Measurements from ENCODE around the gene XAF1.

The XAF1 gene

DNA sequence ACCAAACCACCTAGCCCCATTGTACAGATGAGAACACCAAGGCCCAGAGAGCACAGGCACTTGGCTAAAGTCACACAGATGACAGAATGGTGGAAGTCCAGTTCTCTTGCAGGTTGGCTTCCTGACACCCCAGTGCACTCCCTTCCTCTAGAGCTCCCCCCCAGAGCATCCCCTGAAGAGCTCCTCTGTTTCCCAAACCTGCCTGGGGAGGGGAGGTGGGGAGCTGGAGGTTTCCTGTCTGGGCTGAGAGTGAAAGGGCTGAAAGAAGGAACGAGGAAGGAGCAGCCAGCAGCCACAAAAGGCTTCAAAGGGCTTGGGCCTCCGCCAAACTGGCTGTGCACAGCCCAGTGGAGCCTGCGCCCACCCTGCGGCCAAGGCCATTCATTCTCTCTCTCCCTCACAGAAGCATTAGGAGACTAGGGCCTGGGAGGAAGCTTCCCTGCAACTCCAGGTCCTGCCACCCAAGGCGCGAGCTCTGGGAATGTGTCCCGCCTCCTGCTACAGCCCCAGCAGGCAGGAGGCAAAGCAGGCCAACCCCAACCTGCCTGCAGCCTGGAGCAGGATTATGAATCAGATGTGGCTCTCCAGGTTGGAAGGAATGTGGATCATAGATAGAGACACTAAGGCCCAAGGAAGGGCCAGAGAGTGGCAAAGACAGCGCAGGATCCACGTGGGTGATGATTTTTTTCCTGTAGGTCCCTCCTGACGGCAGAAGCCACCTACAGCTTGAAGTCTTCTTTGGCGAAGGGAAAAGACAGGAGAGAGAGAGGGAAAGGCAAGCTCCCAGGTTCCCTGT lies 43.6 kb upstream of the XAF1 start:
- no peaks in the 10 kb centered on the region for H3K9me3 ChIP-seq (ENCODE audit: insufficient read depth, low read length)
- H3K27me3 ChIP-seq (ENCODE audit: insufficient read depth, insufficient read length): peaks cover 10% of the 10 kb centered on the region
- H3K4me1 ChIP-seq (ENCODE audit: insufficient read depth, insufficient read length): peaks cover 6% of the 10 kb centered on the region
- peak overlapping the region; percentile 54 for H3K4me3 ChIP-seq (ENCODE audit: insufficient read length, low read depth)
- H3K9ac ChIP-seq (ENCODE audit: insufficient read length, low read depth): peak overlapping the region; percentile 79
- peak; percentile 30 for DNase-seq (ENCODE audit: low read depth, low spot score)
- no peak for TF ChIP-seq ZNF274 (IDR thresholded peaks at IDR 0.05; ENCODE audit: low read depth, low read length)
- TF ChIP-seq YY1 (IDR thresholded peaks at IDR 0.05; ENCODE audit: insufficient read depth, insufficient read length): no peak
- no peak for TF ChIP-seq SUZ12 (IDR thresholded peaks at IDR 0.05; ENCODE audit: extremely low read depth, insufficient read depth, insufficient read length)
- H3K36me3 ChIP-seq (ENCODE audit: insufficient read depth, insufficient read length, low read length): no peaks in the 10 kb centered on the region

DNA sequence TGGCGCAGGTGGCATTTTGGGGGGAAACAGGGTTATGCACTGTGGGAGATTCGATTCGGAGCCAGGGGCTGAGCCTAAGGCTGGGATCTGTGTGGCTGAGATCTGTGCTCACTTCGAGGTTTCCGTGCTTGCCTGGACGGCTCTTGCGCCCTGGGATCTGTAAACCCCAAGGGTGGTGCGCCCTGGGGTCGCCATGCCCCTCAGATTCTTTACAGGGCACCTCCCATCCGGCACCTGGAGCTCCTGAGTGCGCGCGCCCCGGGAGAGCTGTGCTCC lies 43.1 kb upstream of the XAF1 start:
- Histone ChIP-seq H3K27me3 (ENCODE audit: insufficient read depth, insufficient read length) (peaks cover 10% of the 10 kb centered on the region), H3K4me1 (ENCODE audit: insufficient read depth, insufficient read length) (peaks cover 6% of the 10 kb centered on the region), H3K4me3 (ENCODE audit: insufficient read length, low read depth) (peak overlapping the region; percentile 54), H3K9me3 (ENCODE audit: insufficient read depth, low read length) (no peaks in the 10 kb centered on the region), H3K36me3 (ENCODE audit: insufficient read depth, insufficient read length, low read length) (no peaks in the 10 kb centered on the region), H3K9ac (ENCODE audit: insufficient read length, low read depth) (peak overlapping the region; percentile 79)
- TF ChIP-seq YY1 (IDR thresholded peaks at IDR 0.05; ENCODE audit: insufficient read depth, insufficient read length) (no peak), ZNF274 (IDR thresholded peaks at IDR 0.05; ENCODE audit: low read depth, low read length) (no peak), SUZ12 (IDR thresholded peaks at IDR 0.05; ENCODE audit: extremely low read depth, insufficient read depth, insufficient read length) (no peak)
- DNase-seq (ENCODE audit: low read depth, low spot score): no peak

DNA sequence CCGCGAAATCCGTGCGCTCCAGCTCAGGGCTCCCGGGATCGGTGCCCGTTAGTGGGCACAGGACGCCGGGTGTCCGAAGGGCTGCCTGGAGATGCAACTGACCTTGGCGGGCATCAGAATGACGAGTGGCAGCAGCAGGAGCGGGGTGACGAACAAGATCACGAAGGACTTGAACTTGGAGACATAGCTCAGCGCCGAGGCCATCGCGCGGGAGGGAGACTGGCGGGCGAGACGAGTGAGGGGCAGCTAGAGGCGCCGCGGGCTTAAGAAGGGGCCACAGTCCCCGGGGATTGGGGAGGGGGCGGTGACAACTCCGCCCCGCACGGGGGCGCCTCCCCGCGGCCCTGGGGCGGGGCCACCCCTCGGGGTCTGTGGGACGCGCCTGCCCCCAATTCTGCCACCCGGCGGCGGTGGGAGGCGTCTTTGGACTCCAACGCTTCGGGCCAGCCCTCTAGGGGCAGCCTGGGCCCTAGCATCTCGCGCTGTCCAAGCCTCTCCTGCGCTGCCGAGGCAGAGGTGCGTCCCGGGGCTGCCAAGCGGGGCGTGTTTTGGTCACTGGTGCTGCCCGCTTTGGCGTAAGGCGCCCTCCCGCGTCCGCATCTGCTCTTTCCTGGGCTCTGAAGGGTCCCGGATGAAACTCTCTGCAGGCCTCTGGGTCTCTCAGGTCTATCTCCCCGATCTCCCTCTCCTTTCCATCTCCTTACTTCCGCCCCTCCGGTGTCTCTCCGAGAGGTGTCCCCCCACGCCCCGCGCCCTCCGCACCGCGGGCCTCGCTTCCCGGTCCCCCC lies 42.5 kb upstream of the XAF1 start, which contains the start of gene SLC13A5:
Gene SLC13A5, minus strand, starts transcription at position 240 of the 788 bp plus-strand sequence. Its CDS starts 36 bp downstream, at position 204.
- DNase-seq (ENCODE audit: low read depth, low spot score): peak; percentile 54
- Histone ChIP-seq H3K9ac (ENCODE audit: insufficient read length, low read depth) (peak within 1 kb of the TSS; percentile 81), H3K27me3 (ENCODE audit: insufficient read depth, insufficient read length) (peaks cover 10% of the 10 kb centered on the region), H3K4me1 (ENCODE audit: insufficient read depth, insufficient read length) (peaks cover 6% of the 10 kb centered on the region), H3K4me3 (ENCODE audit: insufficient read length, low read depth) (peak within 1 kb of the TSS; percentile 54), H3K9me3 (ENCODE audit: insufficient read depth, low read length) (no peaks in the 10 kb centered on the region), H3K36me3 (ENCODE audit: insufficient read depth, insufficient read length, low read length) (no peaks in the 10 kb centered on the region)
- TF ChIP-seq SUZ12 (IDR thresholded peaks at IDR 0.05; ENCODE audit: extremely low read depth, insufficient read depth, insufficient read length) (no peak), YY1 (IDR thresholded peaks at IDR 0.05; ENCODE audit: insufficient read depth, insufficient read length) (no peak), ZNF274 (IDR thresholded peaks at IDR 0.05; ENCODE audit: low read depth, low read length) (no peak)

DNA sequence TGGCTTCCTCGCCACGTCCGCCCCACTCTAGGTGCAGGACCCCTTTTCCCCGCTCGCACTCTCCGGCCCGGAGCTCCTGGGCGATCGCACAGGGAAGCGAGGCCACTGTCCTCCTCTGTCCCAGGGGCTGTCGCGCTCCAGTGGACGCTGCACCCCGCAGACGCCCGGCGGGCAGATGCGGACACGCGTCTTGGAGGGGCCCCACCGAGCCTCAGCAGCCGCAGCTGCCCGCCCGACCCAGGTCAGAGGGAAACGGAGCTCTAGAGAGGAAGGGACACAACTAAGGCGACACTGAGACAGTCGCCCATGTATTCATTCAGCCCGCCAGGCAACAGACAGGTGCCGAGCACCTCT lies 42.0 kb upstream of the XAF1 start:
- TF ChIP-seq YY1 (IDR thresholded peaks at IDR 0.05; ENCODE audit: insufficient read depth, insufficient read length) (no peak), ZNF274 (IDR thresholded peaks at IDR 0.05; ENCODE audit: low read depth, low read length) (no peak), SUZ12 (IDR thresholded peaks at IDR 0.05; ENCODE audit: extremely low read depth, insufficient read depth, insufficient read length) (no peak)
- DNase-seq (ENCODE audit: low read depth, low spot score): no peak
- no peaks in the 10 kb centered on the region for H3K36me3 ChIP-seq (ENCODE audit: insufficient read depth, insufficient read length, low read length)
- H3K9me3 ChIP-seq (ENCODE audit: insufficient read depth, low read length): no peaks in the 10 kb centered on the region
- H3K9ac ChIP-seq (ENCODE audit: insufficient read length, low read depth): peak overlapping the region; percentile 81
- peak overlapping the region; percentile 54 for H3K4me3 ChIP-seq (ENCODE audit: insufficient read length, low read depth)
- peaks cover 10% of the 10 kb centered on the region for H3K27me3 ChIP-seq (ENCODE audit: insufficient read depth, insufficient read length)
- H3K4me1 ChIP-seq (ENCODE audit: insufficient read depth, insufficient read length): peaks cover 6% of the 10 kb centered on the region

DNA sequence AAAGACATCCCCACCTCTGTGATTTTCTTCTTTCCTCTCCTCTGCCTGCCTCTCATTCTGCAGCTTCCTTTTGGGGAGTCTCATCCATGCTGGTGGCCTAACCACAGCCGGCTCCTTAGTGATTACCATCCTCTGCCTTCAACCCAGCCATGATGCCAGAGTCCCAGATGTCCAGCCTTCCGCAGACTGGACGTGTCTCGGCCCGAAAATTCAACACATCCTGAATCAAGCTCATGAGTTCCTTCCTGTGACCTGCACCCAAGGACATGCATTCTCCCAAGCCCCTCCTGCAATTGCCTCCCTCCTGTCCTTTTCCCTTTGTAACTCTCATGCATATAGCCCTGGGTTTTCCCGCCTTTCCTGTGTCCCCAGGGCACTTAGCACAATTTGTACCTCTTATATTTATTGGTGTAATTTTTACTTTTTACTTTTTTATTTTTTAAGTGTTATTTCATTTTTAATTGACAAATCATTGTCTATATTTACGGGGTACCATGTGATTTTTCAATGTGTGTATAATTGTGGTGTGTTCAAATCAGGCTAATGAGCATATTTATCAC lies 41.5 kb upstream of the XAF1 start:
- peak overlapping the region; percentile 81 for H3K9ac ChIP-seq (ENCODE audit: insufficient read length, low read depth)
- no peak for DNase-seq (ENCODE audit: low read depth, low spot score)
- peak overlapping the region; percentile 54 for H3K4me3 ChIP-seq (ENCODE audit: insufficient read length, low read depth)
- H3K4me1 ChIP-seq (ENCODE audit: insufficient read depth, insufficient read length): peaks cover 6% of the 10 kb centered on the region
- no peaks in the 10 kb centered on the region for H3K9me3 ChIP-seq (ENCODE audit: insufficient read depth, low read length)
- peaks cover 10% of the 10 kb centered on the region for H3K27me3 ChIP-seq (ENCODE audit: insufficient read depth, insufficient read length)
- no peak for TF ChIP-seq SUZ12 (IDR thresholded peaks at IDR 0.05; ENCODE audit: extremely low read depth, insufficient read depth, insufficient read length)
- TF ChIP-seq YY1 (IDR thresholded peaks at IDR 0.05; ENCODE audit: insufficient read depth, insufficient read length): no peak
- no peak for TF ChIP-seq ZNF274 (IDR thresholded peaks at IDR 0.05; ENCODE audit: low read depth, low read length)
- H3K36me3 ChIP-seq (ENCODE audit: insufficient read depth, insufficient read length, low read length): no peaks in the 10 kb centered on the region

DNA sequence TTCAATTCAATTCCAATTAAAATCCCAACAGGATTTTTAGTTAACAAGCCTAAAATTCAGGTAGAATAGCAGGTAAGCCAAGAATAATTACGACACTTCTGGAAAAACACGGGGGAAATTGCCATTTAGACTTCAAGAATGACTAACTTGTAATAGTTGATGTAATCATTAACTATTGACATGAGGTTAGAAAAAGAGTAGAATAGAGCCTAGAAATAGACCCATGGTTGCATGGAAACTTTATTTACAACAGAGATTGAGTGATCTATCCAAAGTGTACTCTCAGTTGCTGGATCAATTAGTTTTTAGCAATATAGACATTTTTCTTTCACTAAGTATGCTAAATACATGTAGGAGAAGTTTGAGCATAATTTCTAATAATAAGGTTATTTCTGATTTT lies 39.1 kb upstream of the XAF1 start:
- no peak for DNase-seq (ENCODE audit: low read depth, low spot score)
- no peak for TF ChIP-seq ZNF274 (IDR thresholded peaks at IDR 0.05; ENCODE audit: low read depth, low read length)
- TF ChIP-seq YY1 (IDR thresholded peaks at IDR 0.05; ENCODE audit: insufficient read depth, insufficient read length): no peak
- TF ChIP-seq SUZ12 (IDR thresholded peaks at IDR 0.05; ENCODE audit: extremely low read depth, insufficient read depth, insufficient read length): no peak
- H3K36me3 ChIP-seq (ENCODE audit: insufficient read depth, insufficient read length, low read length): no peaks in the 10 kb centered on the region
- no peaks in the 10 kb centered on the region for H3K9me3 ChIP-seq (ENCODE audit: insufficient read depth, low read length)
- H3K4me1 ChIP-seq (ENCODE audit: insufficient read depth, insufficient read length): peaks cover 4% of the 10 kb centered on the region
- no peak overlapping the region for H3K4me3 ChIP-seq (ENCODE audit: insufficient read length, low read depth)
- H3K9ac ChIP-seq (ENCODE audit: insufficient read length, low read depth): no peak overlapping the region
- H3K27me3 ChIP-seq (ENCODE audit: insufficient read depth, insufficient read length): peaks cover 10% of the 10 kb centered on the region

DNA sequence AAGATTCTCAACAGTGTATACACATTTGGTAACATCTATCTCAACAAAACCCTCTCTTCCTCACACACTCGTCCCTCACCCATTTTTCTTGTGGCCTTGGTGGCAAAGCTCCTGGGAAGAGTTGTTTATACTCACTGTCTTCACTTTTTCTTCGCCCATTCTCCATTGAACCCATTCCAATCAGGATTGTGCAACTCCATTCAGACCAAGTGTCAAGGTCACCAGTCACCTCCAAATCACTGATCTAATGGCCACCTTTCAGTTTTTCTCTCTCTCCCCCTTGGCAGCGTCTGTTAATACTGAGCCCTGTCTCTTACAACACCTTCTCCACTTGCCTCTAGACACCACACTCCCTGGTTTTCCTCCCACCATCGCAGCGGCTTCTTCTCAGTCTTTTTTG lies 34.1 kb upstream of the XAF1 start:
- H3K4me1 ChIP-seq (ENCODE audit: insufficient read depth, insufficient read length): no peaks in the 10 kb centered on the region
- H3K9ac ChIP-seq (ENCODE audit: insufficient read length, low read depth): no peak overlapping the region
- no peaks in the 10 kb centered on the region for H3K36me3 ChIP-seq (ENCODE audit: insufficient read depth, insufficient read length, low read length)
- DNase-seq (ENCODE audit: low read depth, low spot score): no peak
- TF ChIP-seq ZNF274 (IDR thresholded peaks at IDR 0.05; ENCODE audit: low read depth, low read length): no peak
- no peaks in the 10 kb centered on the region for H3K27me3 ChIP-seq (ENCODE audit: insufficient read depth, insufficient read length)
- H3K4me3 ChIP-seq (ENCODE audit: insufficient read length, low read depth): no peak overlapping the region
- H3K9me3 ChIP-seq (ENCODE audit: insufficient read depth, low read length): no peaks in the 10 kb centered on the region

All from NT2/D1 (cell line).